ENCODE data around the gene DDX28.
A peak's percentile ranks its signal among the peaks of the same experiment; 100 is the strongest.

The DDX28 gene

DNA sequence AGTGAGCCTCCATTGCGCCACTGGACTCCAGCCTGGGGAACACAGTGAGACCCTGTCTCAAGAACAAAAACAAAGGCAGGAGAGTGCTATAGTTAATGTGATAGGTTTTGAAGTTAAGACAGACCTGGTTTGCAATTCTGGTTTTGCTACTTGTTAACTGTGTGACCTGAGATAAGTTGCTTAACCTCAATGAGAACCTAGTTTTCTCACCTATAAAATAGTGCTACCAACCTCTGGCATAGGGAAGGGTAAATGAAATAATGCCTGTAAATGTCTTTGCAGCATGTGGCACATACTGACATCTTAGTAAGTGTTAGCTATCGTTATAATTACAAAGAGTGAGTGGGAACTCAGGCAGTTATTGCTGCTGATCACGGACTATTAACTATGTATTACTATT, 32.4 kb upstream of the DDX28 start:
- DNase-seq (ENCODE audit: low spot score), result no peak
- TF ChIP-seq, protein P1, sequence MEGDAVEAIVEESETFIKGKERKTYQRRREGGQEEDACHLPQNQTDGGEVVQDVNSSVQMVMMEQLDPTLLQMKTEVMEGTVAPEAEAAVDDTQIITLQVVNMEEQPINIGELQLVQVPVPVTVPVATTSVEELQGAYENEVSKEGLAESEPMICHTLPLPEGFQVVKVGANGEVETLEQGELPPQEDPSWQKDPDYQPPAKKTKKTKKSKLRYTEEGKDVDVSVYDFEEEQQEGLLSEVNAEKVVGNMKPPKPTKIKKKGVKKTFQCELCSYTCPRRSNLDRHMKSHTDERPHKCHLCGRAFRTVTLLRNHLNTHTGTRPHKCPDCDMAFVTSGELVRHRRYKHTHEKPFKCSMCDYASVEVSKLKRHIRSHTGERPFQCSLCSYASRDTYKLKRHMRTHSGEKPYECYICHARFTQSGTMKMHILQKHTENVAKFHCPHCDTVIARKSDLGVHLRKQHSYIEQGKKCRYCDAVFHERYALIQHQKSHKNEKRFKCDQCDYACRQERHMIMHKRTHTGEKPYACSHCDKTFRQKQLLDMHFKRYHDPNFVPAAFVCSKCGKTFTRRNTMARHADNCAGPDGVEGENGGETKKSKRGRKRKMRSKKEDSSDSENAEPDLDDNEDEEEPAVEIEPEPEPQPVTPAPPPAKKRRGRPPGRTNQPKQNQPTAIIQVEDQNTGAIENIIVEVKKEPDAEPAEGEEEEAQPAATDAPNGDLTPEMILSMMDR (IDR thresholded peaks at IDR 0.05; ENCODE audit: extremely low read depth, missing control alignments), result no peak

DNA sequence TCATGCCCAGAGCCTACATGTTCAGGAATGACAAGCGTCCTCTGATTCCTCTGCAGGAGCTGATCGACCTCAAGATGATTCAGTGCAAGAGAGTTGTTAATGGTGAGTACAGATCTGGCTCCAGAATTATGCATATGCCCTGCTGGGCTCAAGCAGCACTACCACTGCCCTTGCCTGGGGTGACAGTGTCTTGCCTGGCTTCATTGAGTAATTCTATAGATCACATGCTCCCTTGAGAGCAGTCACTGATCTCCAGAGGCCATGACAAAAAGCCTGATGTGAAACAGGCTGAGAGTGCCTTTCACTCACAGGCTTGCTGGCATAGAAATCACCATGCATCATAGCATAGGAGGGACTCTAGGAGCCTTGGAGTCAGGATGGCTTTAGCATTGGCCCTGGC, 26.4 kb upstream of the DDX28 start:
- TF ChIP-seq, protein P1 (IDR thresholded peaks at IDR 0.05; ENCODE audit: extremely low read depth, missing control alignments), result no peak
- no peak for DNase-seq (ENCODE audit: low spot score)

DNA sequence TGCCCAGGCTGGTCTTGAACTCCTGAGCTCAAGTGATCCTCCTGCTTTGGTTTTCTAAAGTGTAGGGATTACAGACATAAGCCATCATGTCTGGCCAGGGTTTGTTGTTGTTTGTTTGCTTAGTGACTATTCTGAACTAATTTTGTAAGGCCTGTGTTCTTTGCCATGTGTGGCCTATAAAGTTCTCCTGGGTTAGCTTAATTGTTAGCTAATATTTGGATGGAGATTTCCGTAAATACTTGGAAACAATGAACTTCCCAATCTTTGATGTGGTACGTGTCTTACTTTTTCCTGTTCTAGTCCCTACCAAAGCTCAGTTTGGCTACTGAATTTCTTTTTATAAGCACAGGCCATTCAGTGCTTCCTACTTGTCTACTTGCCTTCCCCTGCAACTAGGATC, 25.0 kb upstream of the DDX28 start:
- no peak for DNase-seq (ENCODE audit: low spot score)
- TF ChIP-seq, protein P1 (IDR thresholded peaks at IDR 0.05; ENCODE audit: extremely low read depth, missing control alignments), result no peak

DNA sequence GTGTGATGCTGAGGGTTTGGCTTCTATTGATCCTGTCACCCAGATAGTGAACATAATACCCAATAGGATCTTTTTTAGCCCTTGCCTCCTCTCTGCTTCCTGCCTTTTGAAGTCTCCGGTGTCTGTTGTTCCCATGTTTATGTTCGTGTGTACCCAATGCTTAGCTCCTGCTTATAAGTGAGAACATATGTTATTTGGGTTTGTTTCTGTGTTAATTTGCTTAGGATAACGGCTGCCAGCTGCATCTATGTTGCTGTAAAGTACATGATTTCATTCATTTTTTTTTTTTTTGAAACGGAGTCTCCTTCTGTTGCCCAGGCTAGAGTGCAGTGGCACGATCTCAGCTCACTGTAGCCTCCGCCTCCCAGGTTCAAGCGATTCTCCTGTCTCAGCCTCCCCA, 23.1 kb upstream of the DDX28 start:
- TF ChIP-seq, protein P1 (IDR thresholded peaks at IDR 0.05; ENCODE audit: extremely low read depth, missing control alignments), result no peak

DNA sequence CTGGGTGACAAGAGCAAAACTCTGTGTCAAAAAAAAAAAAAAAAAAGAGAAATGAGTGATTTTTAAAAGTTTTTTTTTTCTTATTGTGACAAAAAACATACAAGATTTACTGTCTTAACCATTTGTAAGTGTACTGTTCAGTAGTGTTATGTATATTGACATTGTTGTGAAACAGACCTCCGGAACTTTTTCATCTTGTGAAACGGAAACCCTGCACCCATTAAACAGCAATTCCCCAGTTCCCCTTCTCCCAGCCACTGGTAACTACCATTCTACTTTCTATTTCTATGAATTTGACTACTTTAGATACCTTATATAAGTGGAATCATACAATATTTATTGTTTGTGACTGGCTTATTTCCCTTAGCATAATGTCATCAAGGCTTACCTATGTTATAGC, 18.8 kb upstream of the DDX28 start:
- TF ChIP-seq, protein P1 (IDR thresholded peaks at IDR 0.05; ENCODE audit: extremely low read depth, missing control alignments), result no peak
- DNase-seq (ENCODE audit: low spot score), result no peak

More for the DNA sequence above, 23.1 kb upstream of the DDX28 start:
- DNase-seq (ENCODE audit: low spot score), result no peak

DNA sequence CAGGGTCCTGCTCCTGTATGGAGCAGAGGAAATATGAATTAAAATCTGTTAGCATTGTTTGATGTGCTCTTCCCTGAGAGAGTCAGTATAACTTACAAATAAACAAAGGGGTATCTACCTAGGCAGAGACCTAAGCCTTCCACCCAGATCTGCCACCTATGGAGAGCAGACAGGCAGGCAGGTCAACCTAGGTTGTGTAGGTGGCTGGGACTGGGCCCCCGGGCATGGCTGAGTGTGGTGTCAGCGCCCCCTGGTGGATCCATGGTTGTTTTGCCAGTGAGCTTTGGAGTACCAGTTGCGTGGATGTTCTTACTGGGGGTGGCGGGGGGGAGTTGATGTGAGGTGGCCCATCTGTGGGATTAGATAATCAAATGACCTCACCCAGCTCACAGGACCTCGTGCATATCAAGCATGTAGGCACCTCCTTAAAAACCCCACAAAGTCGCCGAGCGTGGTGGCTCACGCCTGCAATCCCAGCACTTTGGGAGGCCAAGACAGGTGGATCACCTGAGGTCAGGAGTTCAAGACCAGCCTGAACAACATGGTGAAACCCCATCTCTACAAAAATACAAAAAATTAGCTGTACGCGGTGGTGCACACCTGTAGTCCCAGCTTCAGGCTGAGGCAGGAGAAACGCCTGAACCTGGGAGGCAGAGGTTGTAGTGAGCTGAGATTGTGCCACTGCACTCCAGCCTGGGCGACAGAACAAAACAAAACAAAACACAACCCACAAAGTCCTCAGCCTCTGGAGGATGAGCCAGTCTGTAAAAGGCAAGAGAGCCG, 17.7 kb upstream of the DDX28 start:
- peak; percentile 81 for DNase-seq (ENCODE audit: low spot score)
- TF ChIP-seq, protein P1 (IDR thresholded peaks at IDR 0.05; ENCODE audit: extremely low read depth, missing control alignments), result peak; percentile 71

DNA sequence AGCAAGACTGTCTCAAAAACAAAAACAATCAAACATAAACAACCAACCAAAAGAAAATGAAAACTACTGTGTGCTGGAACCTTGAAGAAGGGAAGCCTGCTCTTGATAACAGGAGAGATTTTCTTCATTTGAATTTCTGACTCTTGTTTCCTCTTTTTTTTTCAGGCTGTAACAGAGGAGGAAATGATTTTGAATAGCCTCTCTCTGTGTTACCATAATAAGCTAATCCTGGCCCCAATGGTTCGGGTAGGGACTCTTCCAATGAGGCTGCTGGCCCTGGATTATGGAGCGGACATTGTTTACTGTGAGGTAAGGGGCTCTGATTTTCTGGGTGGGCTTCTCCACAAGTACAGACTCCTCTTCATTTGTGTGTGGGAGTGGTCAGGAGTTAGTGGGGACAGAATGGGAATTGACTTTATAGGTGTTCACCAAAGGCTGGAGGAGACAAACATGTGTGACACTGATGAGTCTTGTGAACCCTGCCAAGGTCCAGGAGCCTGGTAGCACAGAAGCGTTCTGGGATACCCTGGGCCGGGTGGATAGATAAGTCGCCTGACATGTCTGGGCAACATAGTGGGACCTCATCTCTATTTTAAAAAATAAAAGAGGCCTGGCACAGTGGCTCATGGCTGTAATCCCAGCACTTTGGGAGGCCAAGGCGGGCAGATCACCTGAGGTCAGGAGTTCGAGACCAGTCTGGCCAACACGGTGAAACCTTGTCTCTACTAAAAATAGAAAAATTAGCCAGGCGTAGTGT, 15.0 kb upstream of the DDX28 start:
- TF ChIP-seq, protein P1 (IDR thresholded peaks at IDR 0.05; ENCODE audit: extremely low read depth, missing control alignments), result no peak
- DNase-seq (ENCODE audit: low spot score), result peak; percentile 41
